HFFc6 (cell line): ENCODE results near the gene SLC2A14. TPM values are rescaled to one million over a fixed set of nuclear protein-coding genes. Genes with fewer than 3 reads are reported as not detected.
"Not testable (repeated sequence)": the region's sequence is repeated elsewhere in the genome, so short reads cannot be mapped to it uniquely, and the experiment has no call there.

Experiments
- DNase-seq: peaks from one replicate; pipeline ENCODE4 v3.0.0-alpha.2; 2018
- H3K27ac Mint-ChIP-seq: 2 replicates; pipeline ENCODE4 v1.8.0; 2020; ENCODE audit warnings: mild to moderate bottlenecking, mixed read lengths
- H3K27me3 Mint-ChIP-seq: 2 replicates; pipeline ENCODE4 v1.8.0; 2021; ENCODE audit warnings: mild to moderate bottlenecking, moderate library complexity, mixed read lengths; ENCODE audit not compliant: insufficient read depth
- H3K36me3 Mint-ChIP-seq: 2 replicates; pipeline ENCODE4 v1.8.0; 2021; ENCODE audit warnings: low read depth, mixed read lengths
- H3K4me1 Mint-ChIP-seq: 2 replicates; pipeline ENCODE4 v1.8.0; 2020; ENCODE audit warnings: low read depth, mixed read lengths
- H3K4me3 Mint-ChIP-seq: 2 replicates; pipeline ENCODE4 v1.8.0; 2020; ENCODE audit warnings: mild to moderate bottlenecking, moderate library complexity, mixed read lengths
- H3K9me3 Mint-ChIP-seq: 2 replicates; pipeline ENCODE4 v1.8.0; 2020; ENCODE audit warnings: mild to moderate bottlenecking, mixed read lengths
- total RNA-seq, 6 experiments: library from RNA; stranded (reverse); fragmentation: NEBNext Ultra II Directional; extraction: Animal tissue kit (Norgen Biotek cat#: 25700); gene quantifications; 2 replicates in 1 of 6; 3 replicates in 5 of 6; pipeline ENCODE4 v1.2.3, GENCODE V29; 2021
- TF ChIP-seq, protein P1 (sequence below): fragments of 200-600 bp; sonication (generic); IDR thresholded peaks from 2 replicates; pipeline ENCODE4 v1.5.0; 2021; ENCODE audit warnings: antibody characterized with exemption, mild to moderate bottlenecking

SLC2A14 gene
- total RNA-seq, 6 experiments from 2014 or later = 0.07 TPM; not detected in 5

DNA sequence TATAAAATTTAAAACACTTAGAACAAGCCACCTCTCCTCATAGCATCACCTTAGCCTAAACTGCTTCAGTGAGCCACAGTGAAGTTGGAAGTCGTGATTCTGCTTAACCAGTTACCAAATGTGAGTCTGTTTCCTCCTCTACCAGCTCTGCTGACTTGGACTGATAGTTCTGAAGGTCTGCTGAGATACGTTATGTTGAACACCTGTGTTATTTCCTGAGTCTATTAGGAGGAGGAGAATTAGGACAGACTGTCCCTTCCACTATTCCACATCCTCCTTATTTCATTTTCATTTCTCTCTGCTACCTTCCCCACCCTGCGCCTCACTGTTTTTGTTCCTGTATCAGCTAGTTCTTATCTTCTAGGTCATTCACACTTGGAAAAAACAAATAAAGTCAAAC, 2.4 kb downstream of the SLC2A14 start:
- H3K27ac Mint-ChIP-seq = no peak overlapping the region
- TF ChIP-seq, protein P1, sequence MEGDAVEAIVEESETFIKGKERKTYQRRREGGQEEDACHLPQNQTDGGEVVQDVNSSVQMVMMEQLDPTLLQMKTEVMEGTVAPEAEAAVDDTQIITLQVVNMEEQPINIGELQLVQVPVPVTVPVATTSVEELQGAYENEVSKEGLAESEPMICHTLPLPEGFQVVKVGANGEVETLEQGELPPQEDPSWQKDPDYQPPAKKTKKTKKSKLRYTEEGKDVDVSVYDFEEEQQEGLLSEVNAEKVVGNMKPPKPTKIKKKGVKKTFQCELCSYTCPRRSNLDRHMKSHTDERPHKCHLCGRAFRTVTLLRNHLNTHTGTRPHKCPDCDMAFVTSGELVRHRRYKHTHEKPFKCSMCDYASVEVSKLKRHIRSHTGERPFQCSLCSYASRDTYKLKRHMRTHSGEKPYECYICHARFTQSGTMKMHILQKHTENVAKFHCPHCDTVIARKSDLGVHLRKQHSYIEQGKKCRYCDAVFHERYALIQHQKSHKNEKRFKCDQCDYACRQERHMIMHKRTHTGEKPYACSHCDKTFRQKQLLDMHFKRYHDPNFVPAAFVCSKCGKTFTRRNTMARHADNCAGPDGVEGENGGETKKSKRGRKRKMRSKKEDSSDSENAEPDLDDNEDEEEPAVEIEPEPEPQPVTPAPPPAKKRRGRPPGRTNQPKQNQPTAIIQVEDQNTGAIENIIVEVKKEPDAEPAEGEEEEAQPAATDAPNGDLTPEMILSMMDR = no peak
- H3K4me1 Mint-ChIP-seq = peaks cover 31% of the 10 kb centered on the region

DNA sequence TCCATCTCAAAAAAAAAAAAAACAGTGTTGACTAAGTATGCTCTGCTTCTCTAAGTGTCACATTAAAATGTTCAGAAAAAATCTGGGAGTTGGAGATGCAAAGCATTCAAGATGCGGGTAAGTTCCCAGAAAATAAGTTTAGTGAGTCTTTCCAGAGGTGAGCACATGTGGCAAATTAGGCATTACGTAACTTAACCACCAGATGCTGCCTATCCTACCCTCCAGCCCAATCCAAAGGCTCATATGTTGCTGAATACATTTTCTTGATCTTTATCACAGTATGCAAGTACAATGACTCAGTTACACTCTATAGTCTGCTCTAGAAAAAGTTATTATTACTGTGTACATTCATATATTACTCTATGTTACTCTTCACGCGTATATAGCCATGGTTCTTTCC, 3.6 kb downstream of the SLC2A14 start:
- Mint-ChIP-seq H3K27me3 (peaks cover 25% of the 10 kb centered on the region), H3K4me3 (no peak overlapping the region), H3K36me3 (no peaks in the 10 kb centered on the region), H3K4me1 (peaks cover 31% of the 10 kb centered on the region), H3K27ac (peak overlapping the region; percentile 0), H3K9me3 (no peaks in the 10 kb centered on the region)
- TF ChIP-seq, protein P1 = no peak
- DNase-seq = peak; percentile 81

More for the DNA sequence above, 2.4 kb downstream of the SLC2A14 start:
- Mint-ChIP-seq H3K36me3 (no peaks in the 10 kb centered on the region), H3K4me3 (no peak overlapping the region), H3K9me3 (no peaks in the 10 kb centered on the region), H3K27me3 (peaks cover 25% of the 10 kb centered on the region)
- DNase-seq = no peak

DNA sequence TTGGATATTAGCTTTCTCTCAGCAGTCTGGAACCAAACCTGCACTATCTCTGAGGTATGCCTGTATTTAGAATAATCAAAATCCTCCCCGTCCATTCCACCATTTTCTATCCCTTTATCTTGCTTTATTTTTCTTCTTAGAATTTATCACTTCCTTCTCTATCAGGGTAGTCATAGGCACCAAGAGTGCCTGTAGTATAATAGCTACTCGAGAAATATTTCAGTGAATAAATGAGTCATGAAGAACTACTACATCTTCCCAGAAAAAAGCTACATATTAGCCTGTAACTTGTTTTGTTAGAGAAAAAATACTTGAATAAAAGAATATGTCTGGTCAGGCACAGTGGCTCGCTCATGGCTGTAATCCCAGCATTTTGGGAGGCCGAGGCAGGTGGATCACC, 4.3 kb downstream of the SLC2A14 start:
- Mint-ChIP-seq H3K27me3 (peaks cover 20% of the 10 kb centered on the region), H3K36me3 (no peaks in the 10 kb centered on the region), H3K27ac (peak overlapping the region; percentile 0; the same call in 1 of the 2 replicates), H3K9me3 (no peaks in the 10 kb centered on the region), H3K4me3 (no peak overlapping the region), H3K4me1 (peaks cover 31% of the 10 kb centered on the region)
- TF ChIP-seq, protein P1 = no peak
- DNase-seq = peak; percentile 28

DNA sequence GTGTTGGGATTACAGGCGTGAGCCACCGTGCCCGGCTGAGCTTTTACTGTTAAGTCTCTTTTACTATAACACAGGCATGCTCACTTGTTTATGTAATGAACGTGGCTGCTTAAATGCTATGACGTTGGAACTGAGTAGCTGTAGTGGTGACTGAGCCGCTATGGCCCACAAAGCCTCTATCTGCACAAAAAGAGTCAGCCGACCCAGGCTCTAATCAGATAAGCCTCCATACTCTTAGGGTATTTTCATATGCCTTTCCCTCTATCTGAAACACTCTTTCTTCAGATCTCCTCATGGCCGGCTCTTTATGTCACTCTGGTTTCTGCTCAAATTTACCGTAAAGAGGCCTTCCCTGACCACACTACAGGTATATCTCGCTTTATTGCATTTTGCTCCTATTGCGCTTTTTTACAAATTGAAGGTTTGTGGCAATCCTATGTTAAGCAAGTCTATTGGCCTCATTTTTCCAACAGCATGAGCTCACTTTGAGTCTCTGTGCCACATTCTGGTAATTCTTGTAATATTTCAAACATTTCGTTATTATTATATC, 8.0 kb downstream of the SLC2A14 start:
- H3K36me3 Mint-ChIP-seq = no peaks in the 10 kb centered on the region

DNA sequence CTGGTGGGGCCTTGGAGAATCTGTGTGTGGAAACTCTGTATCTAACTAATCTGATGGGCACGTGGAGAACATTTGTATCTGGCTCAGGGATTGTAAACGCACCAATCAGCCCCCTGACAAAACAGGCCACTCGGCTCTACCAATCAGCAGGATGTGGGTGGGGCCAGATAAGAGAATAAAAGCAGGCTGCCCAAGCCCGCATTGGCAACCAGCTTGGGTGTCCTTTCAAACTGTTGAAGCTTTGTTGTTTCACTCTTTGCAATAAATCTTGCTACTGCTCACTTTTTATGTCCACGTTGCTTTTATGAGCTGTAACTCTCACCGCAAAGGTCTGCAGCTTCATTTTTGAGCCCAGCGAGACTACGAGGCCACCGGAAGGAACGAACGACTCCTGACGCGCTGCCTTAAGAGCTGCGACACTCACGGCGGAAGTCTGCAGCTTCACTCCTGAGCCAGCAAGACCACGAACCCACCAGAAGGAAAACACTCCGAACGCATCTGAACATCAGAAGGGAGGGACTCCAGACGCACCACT, 9.8 kb downstream of the SLC2A14 start:
- not testable (repeated sequence) for H3K9me3 Mint-ChIP-seq, H3K27me3 Mint-ChIP-seq, H3K4me3 Mint-ChIP-seq, DNase-seq, H3K36me3 Mint-ChIP-seq, H3K27ac Mint-ChIP-seq
- H3K4me1 Mint-ChIP-seq = peaks cover 41% of the 10 kb centered on the region

More for the DNA sequence above, 8.0 kb downstream of the SLC2A14 start:
- H3K4me3 Mint-ChIP-seq = no peak overlapping the region
- H3K27me3 Mint-ChIP-seq = peaks cover 2% of the 10 kb centered on the region
- DNase-seq = no peak
- peaks cover 42% of the 10 kb centered on the region for H3K4me1 Mint-ChIP-seq
- no peaks in the 10 kb centered on the region for H3K9me3 Mint-ChIP-seq
- H3K27ac Mint-ChIP-seq = no peak overlapping the region
- TF ChIP-seq, protein P1 = no peak

DNA sequence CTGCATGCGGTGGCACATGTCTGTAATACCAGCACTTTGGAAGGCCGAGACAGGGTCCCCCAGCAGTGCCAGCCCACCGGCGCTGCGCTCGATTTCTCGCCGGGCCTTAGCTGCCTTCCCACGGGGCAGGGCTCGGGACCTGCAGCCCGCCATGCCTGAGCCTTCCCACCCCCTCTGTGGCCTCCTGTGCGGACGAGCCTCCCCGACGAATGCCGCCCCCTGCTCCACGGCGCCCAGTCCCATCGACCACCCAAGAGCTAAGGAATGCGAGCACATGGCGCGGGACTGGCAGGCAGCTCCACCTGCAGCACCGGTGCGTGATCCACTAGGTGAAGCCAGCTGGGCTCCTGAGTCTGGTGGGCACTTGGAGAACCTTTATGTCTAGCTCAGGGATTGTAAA, 10.4 kb downstream of the SLC2A14 start:
- H3K36me3 Mint-ChIP-seq = not testable (repeated sequence)

More for the DNA sequence above, 10.4 kb downstream of the SLC2A14 start:
- H3K4me3 Mint-ChIP-seq, H3K9me3 Mint-ChIP-seq, DNase-seq, H3K27ac Mint-ChIP-seq, H3K27me3 Mint-ChIP-seq: not testable (repeated sequence)
- H3K4me1 Mint-ChIP-seq = peaks cover 37% of the 10 kb centered on the region
